MCF 10A (cell line): ENCODE results near the gene IGSF9B. TPM values are rescaled to one million over a fixed set of nuclear protein-coding genes. Genes with fewer than 3 reads are reported as not detected.

Experiments used
- BruUV-seq: library from RNA; stranded (reverse); fragments of 400-500 nt; replicated peaks from 2 replicates; lab custom pipeline; 2021; lab: Mats Ljungman, UMichigan
- CTCF ChIA-PET: fragments of 300-600 bp; sonication (Branson Sonifier 250); formaldehyde crosslinking; extraction: SDS; loops from one replicate; lab custom pipeline; 2021; ENCODE audit warnings: antibody characterized with exemption, inconsistent platforms; lab: Yijun Ruan, JAX
- POLR2A ChIA-PET: fragments of 300-600, 350-650 bp; sonication (Branson Sonifier 250); formaldehyde crosslinking; extraction: SDS; loops from one replicate; lab custom pipeline; 2020; ENCODE audit warnings: antibody characterized with exemption, inconsistent platforms; lab: Yijun Ruan, JAX
- DNase-seq: peaks from one replicate; pipeline ENCODE4 v3.0.0-alpha.2; 2018; ENCODE audit not compliant: unreplicated experiment
- H3K27ac Mint-ChIP-seq: one replicate; pipeline ENCODE4 v1.8.0; 2022; ENCODE audit warnings: mild to moderate bottlenecking, low read depth, mixed read lengths; ENCODE audit not compliant: unreplicated experiment
- H3K27me3 Mint-ChIP-seq: one replicate; pipeline ENCODE4 v1.8.0; 2022; ENCODE audit warnings: mixed read lengths; ENCODE audit not compliant: insufficient read depth, unreplicated experiment
- H3K36me3 Mint-ChIP-seq: one replicate; pipeline ENCODE4 v1.8.0; 2022; ENCODE audit warnings: mild to moderate bottlenecking, moderate library complexity, mixed read lengths; ENCODE audit not compliant: insufficient read depth, unreplicated experiment
- H3K4me1 Mint-ChIP-seq: one replicate; pipeline ENCODE4 v1.8.0; 2022; ENCODE audit warnings: mixed read lengths; ENCODE audit not compliant: insufficient read depth, unreplicated experiment
- H3K4me3 Mint-ChIP-seq: one replicate; pipeline ENCODE4 v1.8.0; 2022; ENCODE audit warnings: mild to moderate bottlenecking, moderate library complexity, mixed read lengths; ENCODE audit not compliant: unreplicated experiment
- H3K9me3 Mint-ChIP-seq: one replicate; pipeline ENCODE4 v1.8.0; 2022; ENCODE audit warnings: mixed read lengths; ENCODE audit not compliant: unreplicated experiment
- intact Hi-C: fragments of 100-400 bp; cut with micrococcal nuclease; formaldehyde crosslinking; loops from 2 replicates; pipeline ENCODE4 v1.14.1; 2022
- total RNA-seq: library from RNA; stranded (reverse); gene quantifications from 2 replicates; pipeline ENCODE4 v1.2.3, GENCODE V29; 2022
- TF ChIP-seq, protein P1 (sequence below): fragments of 200-600 bp; IDR thresholded peaks from one replicate; pipeline ENCODE4 v1.8.0; 2022; ENCODE audit warnings: antibody characterized with exemption, mild to moderate bottlenecking; ENCODE audit not compliant: unreplicated experiment

Gene IGSF9B
- total RNA-seq, 1 experiment from 2014 or later, result 13.9 TPM

DNA sequence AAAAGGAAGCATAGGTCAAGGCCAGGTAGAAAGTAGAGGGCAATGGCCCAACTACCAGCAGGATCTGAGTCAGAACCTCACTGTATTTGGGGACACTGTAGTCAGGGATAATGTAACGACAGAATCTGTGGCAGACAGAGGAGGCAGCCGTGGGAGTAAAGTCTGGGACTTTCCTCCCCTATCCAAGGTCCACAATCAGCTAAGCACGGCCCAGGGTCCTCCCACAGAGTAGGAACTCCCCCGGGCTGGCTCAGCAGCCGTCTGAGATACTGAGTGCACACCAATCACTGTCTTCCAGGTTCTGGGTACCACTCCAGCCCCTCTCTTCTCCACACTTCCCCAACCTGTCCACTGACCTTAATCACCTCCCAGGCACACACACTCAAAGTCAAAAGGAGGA is 3.2 kb downstream of the IGSF9B start:
- no peaks in the 10 kb centered on the region for H3K9me3 Mint-ChIP-seq

DNA sequence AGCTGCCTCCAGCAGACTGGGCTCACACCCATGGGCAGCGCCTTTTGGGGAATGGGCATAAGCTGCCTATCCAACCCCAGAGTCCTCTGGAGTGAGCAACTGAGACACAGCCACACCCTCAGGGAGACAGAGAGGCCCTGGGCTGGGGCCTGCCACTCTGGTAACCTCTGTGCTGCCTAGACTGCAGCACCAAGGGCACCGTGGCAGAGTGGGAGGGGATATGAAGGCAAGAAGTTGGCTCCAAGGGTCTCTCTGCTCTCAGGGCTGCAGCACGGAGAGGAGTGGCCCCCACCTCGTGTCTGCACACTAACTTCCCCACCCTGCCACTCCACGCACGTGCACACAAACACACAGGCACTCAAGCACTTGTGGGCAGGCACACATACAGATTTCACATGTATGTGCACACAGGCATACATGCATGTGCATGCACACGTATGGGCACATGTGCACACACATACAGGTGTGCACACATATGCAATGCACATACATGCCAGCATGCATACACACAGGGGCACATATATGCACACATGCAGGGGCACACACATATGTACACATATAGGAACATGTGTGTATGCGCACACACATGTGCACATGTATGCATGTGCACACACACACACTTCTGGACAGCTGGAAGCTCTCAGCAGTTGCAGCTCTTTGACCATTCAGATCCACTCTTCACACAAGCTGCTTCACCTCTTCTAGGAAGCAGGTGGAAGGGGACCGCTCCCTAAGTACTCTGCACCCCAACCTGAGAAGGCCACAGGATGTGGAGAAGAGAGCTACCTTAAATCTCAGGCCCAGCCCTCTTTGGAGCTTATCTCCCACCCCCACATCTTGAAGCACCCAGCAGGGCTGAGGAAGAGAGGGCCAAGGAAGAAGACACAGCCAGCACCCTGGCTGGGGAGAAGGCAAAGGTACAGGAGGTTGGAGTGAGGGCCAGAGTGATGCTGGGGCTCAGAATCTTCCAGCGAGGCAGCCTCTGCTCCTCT is 4.3 kb downstream of the IGSF9B start:
- DNase-seq, result no peak
- no peaks in the 10 kb centered on the region for H3K9me3 Mint-ChIP-seq
- peaks cover 42% of the 10 kb centered on the region for H3K4me1 Mint-ChIP-seq
- ChIA-PET POLR2A (interaction anchor here (0.6 to 3.7 kb wide), 8 partner anchors 18 to 213 kb away, joined by 3 to 21 read pairs (median 4); no protein-coding TSS in a partner anchor), CTCF (interaction anchor here (0.8 to 8.0 kb wide), 10 partner anchors 10 to 196 kb away, joined by 3 to 92 read pairs (median 5); no protein-coding TSS in a partner anchor)
- no TSS peak for BruUV-seq
- intact Hi-C loops, result no loop called here
- H3K27me3 Mint-ChIP-seq, result no peaks in the 10 kb centered on the region
- TF ChIP-seq, protein P1, sequence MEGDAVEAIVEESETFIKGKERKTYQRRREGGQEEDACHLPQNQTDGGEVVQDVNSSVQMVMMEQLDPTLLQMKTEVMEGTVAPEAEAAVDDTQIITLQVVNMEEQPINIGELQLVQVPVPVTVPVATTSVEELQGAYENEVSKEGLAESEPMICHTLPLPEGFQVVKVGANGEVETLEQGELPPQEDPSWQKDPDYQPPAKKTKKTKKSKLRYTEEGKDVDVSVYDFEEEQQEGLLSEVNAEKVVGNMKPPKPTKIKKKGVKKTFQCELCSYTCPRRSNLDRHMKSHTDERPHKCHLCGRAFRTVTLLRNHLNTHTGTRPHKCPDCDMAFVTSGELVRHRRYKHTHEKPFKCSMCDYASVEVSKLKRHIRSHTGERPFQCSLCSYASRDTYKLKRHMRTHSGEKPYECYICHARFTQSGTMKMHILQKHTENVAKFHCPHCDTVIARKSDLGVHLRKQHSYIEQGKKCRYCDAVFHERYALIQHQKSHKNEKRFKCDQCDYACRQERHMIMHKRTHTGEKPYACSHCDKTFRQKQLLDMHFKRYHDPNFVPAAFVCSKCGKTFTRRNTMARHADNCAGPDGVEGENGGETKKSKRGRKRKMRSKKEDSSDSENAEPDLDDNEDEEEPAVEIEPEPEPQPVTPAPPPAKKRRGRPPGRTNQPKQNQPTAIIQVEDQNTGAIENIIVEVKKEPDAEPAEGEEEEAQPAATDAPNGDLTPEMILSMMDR, result no peak
- peak overlapping the region; percentile 65 for H3K4me3 Mint-ChIP-seq
- H3K27ac Mint-ChIP-seq, result peak overlapping the region; percentile 78
- no peaks in the 10 kb centered on the region for H3K36me3 Mint-ChIP-seq

More for the DNA sequence above, 3.2 kb downstream of the IGSF9B start:
- POLR2A ChIA-PET, result no interaction called here
- CTCF ChIA-PET, result interaction anchor here (1.1 to 8.0 kb wide), 5 partner anchors 83 to 97 kb away, joined by 6 to 92 read pairs (median 8); no protein-coding TSS in a partner anchor
- intact Hi-C loops, result no loop called here
- Mint-ChIP-seq H3K4me1 (peaks cover 36% of the 10 kb centered on the region), H3K27ac (no peak overlapping the region), H3K4me3 (peak overlapping the region; percentile 36), H3K27me3 (no peaks in the 10 kb centered on the region), H3K36me3 (no peaks in the 10 kb centered on the region)
- TF ChIP-seq, protein P1, result no peak
- BruUV-seq, result no TSS peak
- no peak for DNase-seq

DNA sequence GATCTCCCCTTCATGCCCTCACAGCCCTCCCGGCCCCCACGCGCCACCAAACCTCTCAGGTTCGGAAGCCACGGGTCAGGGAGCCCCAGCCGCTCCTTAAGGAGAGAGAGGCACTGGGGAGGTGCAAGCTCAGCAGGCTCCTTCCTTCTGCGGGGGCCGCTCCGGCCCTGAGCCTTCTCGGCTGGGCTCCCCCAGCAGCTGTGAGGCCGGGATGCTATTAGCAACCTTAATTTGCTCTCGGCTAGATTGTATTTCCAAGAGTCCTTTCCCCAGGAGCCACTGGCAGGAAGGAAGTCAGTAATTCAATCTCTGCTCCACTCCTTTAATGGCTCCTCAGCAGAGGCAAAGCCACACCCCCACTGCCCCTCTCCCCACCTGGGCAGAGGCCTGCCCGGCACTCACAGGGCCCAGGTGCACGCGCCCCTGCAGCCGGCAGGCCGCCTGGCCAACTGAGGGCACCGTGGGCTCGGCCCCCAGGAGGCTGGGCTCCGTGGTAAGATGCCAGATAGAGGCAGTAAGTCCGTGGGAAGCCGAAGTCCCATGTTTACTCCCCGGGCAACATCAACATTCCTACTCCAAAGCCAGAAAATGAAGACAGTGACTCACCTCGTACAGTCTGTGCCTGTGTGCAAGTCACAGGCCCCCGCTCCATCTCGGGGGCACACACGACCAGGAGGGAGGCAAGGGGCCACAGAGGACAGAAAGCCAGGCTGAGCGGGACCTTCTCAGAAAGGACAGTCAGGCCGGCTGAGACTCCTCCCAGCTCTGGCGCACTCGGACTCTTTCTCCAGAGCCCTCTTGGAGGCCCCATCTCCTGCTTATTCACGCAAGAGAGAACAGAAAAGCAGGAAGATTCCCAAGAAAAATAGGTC is 5.2 kb downstream of the IGSF9B start:
- BruUV-seq, result no TSS peak
- H3K27me3 Mint-ChIP-seq, result no peaks in the 10 kb centered on the region
- H3K4me1 Mint-ChIP-seq, result peaks cover 46% of the 10 kb centered on the region
- ChIA-PET CTCF (interaction anchor here (0.8 to 8.0 kb wide), 9 partner anchors 9 to 189 kb away, joined by 3 to 92 read pairs (median 6); no protein-coding TSS in a partner anchor), POLR2A (interaction anchor here (0.6 to 3.7 kb wide), 7 partner anchors 17 to 214 kb away, joined by 3 to 21 read pairs (median 5); no protein-coding TSS in a partner anchor)
- no peaks in the 10 kb centered on the region for H3K36me3 Mint-ChIP-seq
- H3K4me3 Mint-ChIP-seq, result peak overlapping the region; percentile 65
- TF ChIP-seq, protein P1, result no peak
- peak overlapping the region; percentile 78 for H3K27ac Mint-ChIP-seq
- no peak for DNase-seq
- H3K9me3 Mint-ChIP-seq, result no peaks in the 10 kb centered on the region
- intact Hi-C loops, result no loop called here
